Uterus (tissue), 2 donors: ENCODE measurements around the gene SEPTIN11.

Experiments
- CTCF ChIP-seq, 4 experiments: fragments of 200-600 bp in 2 of 4; fragments of 450-650 bp in 2 of 4; sonication (generic) in 2 of 4; IDR thresholded peaks; one replicate each; pipeline ENCODE4 v1.5.1; 2016 to 2019; ENCODE audit warnings: antibody characterized with exemption in 4 of 4, mild to moderate bottlenecking in 2 of 4, moderate library complexity in 1 of 4
- POLR2A ChIP-seq, 2 donors: fragments of 450-650 bp; IDR thresholded peaks; one replicate each; pipeline ENCODE4 v1.6.1; 2016; ENCODE audit warnings: antibody characterized with exemption in 2 of 2, mild to moderate bottlenecking in 1 of 2, moderate library complexity in 1 of 2

GRCh38 chr4:76948443-76949275 is 893 bp upstream of the SEPTIN11 start:
- TF ChIP-seq CTCF (IDR thresholded peaks at IDR 0.05): peak in 2 of 4 experiments; percentile 21 to 25
- peak in 1 of 2 donors; percentile 11 for TF ChIP-seq POLR2A (IDR thresholded peaks at IDR 0.05)
